NCI-H510A treated with DMSO at 0.1 percent for 48 hours (cell line): ENCODE results near the gene MYBPC2.
A peak's percentile ranks its signal among the peaks of the same experiment; 100 is the strongest.
"Not testable (repeated sequence)": the region's sequence is repeated elsewhere in the genome, so short reads cannot be mapped to it uniquely, and the experiment has no call there.

ENCODE experiments used
- DNase-seq: peaks from one replicate; lab custom pipeline; 2025; lab: John Stamatoyannopoulos, UW

Gene MYBPC2

DNA sequence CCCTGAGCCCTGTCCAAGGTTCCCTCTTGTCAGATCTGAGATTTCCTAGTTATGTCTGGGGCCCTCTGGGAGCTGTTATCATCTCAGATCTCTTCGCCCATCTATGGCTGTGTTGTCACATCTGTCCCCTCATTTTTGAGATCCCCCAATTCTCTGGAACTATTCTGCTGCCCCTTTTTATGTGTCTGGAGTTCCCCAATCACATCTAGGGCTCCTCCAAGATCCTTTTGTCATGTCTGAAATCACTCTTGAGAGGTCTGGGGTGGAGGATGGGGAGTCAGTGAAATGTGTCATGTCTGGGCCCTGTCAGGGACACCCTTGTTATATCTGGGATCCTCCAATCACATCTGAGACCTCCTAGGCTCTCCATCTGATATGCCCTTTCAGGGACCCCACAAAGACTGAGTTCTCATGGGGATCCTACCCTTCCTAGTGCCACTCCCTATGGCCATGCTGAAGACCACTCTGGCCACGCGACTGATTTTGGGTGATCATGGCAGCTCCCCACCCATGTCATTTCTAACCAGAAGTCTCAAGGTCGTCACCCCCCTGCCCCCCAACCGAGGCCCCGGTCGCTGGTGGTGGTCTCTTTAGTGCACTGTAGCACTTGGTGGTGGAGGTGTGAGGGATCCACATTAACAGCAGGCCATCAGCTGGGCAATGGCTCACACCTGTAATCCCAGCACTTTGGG is 3.8 kb upstream of the MYBPC2 start:
- no peak for DNase-seq

DNA sequence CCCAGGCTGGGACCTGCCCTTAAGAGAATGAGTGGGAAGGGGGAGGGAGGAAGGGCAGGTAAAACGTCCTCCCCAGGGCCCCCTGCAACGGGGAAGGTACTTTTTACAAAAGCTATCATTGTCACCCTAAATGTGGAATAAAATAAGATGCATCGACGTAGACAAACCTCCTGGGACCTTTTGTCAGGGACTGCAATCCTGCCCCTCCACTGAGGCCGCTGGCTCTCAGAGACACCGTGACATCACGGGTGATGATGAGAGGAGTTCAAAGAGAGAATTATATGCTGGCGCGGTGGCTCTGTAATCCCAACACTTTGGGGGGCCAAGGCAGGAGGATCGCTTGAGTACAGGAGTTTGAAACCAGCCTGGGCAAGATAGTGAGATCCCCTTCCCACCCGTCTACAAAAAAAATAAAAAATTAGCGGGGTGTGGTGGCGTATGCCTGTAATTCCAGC is 1.8 kb upstream of the MYBPC2 start:
- DNase-seq: no peak

DNA sequence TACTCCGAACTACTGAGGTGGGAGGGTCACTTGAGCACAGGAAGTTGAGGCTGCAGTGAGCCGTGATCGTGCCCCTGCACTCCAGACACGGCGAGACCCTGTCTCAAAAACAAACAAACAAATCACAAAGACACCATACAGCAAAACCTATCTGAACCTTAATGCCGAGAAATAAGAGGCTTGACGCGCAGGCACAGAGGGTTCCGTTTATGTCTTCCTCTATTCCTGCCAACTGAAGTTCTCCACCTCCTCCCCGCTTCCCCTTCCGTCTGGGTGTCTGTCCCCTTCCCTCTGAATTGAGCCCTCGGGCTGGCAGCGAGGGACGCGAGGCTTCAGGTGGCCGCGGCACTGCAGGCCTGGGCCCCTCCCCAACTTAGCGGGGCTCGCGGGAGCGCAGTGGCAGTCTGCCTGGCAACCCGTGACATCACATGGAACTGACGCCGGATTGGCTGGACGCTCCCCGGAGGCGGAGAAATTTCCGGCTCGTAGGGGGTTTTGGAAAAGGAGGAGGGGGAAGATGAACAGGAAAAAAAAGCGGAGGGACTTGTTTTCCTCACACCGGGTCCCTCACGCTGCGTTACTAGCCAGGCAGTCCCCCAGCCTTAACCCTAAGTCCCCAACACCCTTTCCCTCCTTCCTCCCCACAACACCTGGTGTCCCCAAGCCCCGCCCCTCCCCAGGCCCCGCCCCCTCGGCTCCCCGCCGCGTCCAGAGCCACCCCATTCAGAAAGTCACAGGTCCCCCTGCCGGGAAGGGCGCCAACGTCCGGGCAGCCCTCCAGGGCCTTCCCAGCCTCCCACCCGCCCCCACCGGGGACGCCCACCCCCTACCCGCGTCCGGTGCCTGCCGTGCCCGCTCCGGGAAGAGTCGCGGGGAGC is 1.1 kb upstream of the MYBPC2 start:
- peak; percentile 41 for DNase-seq

DNA sequence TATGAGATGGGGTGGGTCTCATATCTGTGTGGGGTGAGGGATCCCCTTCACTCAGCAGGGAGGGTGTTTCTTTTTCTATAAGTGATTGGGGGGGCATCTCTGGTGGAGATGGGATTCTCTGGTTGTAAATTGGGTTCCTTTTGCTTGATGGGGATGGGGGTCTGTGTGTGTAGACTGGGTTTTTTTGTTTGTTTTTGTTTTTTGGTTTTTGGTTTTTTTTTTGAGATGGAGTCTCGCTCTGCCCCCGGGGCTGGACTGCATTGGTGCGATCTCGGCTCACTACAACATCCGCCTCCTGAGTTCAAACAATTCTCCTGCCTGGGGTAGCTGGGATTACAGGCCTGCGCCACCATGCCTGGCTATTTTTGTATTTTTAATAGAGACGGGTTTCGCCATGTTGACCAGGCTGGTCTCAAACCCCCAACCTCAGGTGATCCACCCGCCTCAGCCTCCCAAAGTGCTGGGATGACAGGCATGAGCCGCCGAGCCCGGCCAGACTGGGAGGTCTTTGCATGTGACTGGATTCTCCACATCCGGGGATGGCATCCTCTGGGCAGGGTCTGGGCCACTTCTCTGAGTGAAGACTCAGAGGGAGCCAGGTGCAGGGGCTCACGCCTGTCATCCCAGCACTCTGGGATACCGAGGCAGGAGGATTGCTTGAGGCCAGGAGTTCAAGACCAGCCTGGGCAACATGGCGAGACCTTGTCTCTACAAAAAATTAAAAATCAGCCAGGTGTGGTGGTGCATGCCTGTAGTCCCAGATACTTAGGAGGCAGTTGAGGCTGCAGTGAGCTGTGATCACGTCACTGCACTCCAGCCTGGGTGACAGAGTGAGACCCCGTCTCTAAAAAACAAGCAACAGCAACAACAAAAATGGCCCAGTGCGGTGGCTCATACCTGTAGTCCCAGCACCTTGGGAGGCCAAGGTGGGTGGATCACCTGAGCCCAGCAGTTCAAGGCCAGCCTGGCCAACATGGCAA is 799 bp downstream of the MYBPC2 start:
- DNase-seq: no peak

DNA sequence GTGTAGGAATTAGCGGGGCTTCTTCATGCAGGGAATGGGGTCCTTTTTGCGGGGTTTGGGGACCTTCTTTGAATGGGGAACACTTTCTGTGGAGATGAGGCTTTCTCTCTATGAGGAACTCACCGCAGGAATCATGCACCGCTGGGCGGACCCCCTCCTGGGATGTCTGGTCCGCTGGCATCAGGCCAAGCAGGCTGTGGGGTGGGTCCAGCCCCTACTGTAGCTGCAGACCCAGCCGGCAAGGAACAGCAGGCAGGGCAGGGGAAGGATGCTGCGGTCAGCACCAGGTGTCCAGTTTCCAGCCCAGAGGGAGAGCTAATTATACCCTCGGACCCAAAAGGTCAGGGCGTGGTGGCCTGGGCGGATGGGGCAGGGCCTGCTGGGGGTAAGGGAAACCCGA is 1.8 kb downstream of the MYBPC2 start:
- no peak for DNase-seq

DNA sequence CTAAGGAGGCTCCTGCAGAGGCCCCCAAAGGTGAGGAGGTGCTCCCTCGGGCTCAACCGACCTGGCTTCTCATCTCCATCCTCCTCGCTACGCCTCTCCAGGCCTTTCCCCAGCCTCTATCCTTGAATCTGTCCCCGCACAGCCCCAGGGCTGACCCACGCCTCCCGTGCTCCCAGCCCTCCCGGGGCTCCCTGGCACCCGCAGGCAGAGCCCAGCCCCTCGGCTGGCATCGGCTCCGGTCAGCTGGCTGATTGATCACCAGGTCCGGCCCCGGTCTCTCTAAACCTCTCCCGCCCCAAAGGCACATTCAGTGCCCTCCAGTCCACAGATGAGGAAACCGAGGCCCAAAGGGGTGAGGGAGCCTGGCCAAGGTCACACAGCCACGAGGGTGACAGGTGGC is 2.5 kb downstream of the MYBPC2 start:
- DNase-seq: no peak

DNA sequence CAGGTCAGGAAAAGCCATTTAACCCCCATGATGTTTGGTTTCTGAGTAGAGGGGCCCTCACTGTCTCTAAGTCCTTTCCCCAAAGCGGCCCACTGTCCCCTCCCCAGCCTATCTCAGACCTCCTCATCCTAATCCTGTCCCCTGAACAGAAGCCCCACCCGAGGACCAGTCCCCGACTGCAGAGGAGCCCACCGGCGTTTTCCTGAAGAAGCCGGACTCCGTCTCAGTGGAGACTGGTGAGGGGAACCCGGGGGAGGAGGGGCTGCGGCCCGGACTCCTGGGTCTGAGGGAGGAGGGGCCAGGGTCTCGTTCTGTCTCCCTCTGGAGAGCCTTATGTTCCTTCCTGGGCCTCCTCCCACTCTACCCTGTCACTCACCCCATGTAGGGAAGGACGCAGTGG is 2.9 kb downstream of the MYBPC2 start:
- DNase-seq: no peak

DNA sequence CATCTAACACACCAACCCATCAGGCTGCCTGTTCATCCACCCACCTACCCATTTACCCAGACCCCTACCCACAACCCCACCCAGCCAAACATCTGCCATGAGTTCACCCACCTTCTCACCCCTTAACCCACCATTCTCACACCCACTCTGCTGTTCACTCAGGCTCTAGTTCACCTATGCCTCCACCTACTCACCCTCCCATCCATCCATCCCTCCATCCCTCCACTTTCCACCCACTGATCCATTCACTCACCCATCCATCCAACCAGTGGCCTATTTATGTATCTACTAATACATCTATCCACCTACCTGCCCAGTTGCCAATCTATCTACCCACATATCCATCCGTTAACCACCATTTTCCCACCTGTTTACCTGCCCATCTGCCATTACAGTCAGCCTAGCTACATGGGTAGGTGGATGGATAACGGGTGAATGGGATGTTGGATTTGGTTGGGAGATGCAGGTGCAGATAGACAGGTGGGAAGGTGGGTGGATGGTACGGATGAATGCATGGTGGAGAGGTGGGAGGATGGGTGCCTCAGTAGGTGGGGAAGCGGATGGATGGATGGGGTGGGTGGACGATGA is 5.3 kb downstream of the MYBPC2 start:
- no peak for DNase-seq

DNA sequence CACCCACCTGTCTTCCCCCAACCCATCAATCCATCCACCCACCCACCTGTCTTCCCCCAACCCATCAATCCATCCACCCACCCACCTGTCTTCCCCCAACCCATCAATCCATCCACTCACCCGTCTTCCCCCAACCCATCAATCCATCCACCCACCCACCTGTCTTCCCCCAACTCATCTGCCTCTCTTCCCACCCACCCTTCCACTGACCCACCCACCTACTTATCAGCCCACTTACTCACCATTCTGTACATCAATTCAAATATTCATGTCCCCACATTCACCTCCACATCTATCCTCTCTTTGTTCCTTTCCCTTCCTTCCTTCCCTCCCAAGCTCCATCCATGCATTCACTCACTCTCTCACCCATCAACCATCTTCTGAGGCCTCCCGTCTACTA is 6.4 kb downstream of the MYBPC2 start:
- not testable (repeated sequence) for DNase-seq

DNA sequence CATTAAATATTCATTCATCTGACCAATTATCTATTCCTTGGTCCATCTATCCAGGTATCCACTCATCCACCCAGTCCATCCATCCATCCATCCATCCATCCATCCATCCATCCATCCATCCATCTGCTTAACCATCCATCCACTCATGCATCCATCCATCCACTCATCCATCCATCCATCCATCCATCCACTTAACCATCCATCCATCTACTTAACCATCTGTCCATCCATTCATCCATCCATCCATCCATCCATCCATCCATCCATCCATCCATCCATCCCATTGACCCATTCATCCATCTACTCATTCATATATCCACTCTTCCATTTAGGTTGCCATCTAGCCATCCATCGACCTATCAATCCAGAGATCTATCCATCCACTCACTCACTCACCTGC is 11.4 kb downstream of the MYBPC2 start:
- no peak for DNase-seq

DNA sequence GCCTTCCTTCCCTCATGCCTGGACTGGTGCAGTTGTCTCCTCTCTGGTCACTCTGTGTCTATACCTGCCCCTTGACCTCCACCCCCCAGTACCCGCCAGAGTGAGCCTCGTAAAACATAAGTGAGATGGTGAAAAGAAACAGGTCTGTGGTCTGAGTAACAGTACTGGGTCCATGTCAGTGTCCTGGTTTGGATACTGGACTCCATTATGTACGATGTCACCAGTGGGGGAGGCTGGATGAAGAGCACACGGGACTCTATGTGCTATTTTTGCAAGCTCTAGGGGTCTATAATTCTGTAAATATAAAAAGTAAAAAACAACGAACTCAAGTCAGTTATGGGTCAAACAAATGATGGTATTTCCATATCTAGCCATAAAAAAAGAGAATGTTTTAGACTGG is 14.4 kb downstream of the MYBPC2 start:
- no peak for DNase-seq

DNA sequence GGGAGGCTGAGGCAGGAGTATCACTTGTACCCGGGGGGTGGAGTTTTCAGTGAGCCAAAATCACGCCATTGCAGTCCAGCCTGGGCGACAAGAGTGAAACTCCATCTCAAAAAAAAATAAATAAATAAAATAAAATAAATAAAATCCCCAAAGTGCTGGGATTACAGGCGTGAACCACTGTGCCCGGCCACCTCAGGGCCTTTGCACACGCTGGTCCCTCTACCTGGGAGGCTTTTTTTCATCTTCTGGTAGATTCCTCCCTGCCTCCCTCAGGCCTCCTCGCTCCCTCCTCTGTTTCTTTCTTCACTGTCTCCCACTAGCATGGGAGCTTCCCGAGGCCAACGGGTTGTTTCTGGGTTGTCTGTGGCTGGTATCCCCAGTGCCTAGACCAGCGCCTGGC is 15.1 kb downstream of the MYBPC2 start:
- no peak for DNase-seq

DNA sequence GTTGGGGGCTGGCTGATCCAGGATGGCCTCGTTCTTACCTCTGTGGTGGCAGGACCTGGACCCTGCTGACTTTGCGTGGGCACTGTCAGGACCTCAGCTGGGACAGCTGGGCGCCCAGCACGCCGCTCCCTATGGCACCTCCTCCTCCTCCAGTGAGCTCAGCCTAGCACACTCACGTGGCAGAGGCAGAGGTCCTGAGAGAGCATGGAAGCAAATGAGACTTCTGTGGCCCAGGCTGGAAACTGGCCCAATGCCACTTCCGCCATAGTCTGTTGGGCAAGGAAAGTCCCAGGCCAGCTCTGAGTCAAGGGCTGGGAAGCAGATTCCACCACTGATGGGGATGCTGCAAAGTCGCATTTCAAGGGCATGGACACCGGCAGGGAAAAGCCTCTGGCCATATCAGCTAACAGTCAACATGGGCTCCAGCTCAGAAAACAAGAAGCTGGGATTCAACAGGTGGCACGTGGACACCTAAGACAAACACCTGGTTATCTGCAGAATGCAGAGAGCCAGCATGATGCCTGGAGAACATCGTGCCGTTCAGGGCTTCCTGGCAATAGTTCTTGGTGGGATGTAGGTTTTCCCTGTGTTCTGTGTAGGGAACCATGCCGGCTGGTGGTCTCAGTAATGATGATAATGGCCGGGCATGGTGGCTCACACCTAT is 16.7 kb downstream of the MYBPC2 start:
- DNase-seq: no peak

DNA sequence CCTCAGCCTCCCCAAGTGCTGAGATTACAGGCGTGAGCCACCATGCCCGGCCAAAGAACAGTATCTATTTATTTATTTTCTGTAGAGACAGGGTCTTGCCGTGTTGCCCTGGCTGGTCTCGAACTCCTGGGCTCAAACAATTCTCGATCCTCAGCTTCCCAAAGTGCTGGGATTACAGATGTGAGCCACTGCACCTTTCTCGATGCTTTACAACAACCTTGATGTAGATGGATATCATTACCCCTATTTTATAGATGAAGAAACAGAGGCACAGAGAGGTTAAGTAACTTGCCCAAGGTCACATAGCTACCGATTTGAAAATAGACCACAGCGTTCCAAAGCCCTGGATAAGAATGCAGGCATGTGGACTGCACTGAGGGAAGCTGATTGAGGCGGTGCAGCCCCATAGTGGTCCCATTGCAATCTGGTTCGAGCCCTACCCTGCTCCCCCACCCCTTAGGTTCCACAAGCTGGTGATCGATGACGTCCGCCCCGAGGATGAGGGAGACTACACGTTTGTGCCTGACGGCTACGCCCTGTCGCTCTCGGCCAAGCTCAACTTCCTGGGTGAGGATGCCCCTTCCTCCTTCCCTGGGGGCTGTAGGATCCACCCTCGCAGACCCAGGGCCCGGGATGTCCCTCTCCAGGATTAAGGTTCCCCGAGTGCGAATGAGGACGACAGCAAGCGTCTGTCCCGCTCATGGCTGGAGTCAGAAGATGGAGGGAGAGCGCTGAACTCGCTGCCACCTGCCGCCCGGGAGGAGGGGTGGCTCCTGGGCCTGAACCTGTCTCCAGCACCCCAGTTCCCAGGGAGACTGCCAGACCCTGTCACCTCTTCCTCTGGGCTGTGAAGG is 17.9 kb downstream of the MYBPC2 start:
- DNase-seq: no peak

DNA sequence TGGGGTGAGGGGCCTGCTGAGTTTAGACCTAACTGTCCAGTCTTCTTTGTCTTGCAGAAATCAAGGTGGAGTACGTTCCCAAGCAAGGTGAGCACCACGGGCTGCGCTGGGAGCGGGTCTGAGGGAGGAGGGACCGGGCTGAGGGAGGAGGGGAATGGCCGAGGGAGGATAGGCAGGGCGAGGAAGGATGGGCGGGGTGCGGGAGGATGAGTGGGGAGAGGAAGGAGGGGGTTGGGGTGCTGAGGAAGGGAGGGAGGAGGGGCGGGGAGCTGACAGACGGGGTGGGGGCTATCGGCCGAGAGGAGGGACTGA is 18.5 kb downstream of the MYBPC2 start:
- no peak for DNase-seq

DNA sequence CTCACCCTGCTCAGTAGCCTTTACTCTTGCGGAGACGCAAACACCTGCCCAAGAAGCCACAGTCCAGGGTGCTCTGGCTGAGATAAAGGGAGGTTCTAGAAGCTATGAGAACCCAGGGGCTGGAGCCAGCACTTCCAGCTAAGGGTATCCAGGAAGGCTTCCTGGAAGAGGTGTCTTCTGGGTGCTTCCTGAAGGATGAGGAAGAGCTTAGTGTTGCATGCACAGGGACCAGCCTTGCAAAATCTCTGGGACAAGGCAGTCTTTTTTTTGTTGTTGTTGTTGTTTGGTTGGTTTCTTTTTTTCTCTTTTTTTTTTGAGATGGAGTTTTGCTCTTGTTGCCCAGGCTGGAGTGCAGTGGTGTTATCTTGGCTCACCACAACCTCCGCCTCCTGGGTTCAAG is 20.6 kb downstream of the MYBPC2 start:
- no peak for DNase-seq

DNA sequence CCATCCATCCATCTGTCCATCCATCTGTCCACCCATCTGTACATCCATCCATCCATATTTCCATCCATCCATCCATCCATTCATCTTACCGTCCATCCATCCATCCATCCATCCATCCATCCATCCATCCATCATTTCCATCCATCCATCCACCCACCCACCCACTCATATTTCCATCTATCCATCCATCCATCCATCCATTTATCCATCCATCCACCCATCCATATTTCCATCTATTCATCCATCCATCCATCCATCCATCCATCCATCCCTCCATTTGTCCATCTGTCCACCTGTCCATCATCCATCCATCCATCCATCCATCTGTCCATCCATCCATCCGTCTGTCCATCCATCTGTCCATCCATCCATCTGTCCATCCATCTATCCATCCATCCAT is 23.3 kb downstream of the MYBPC2 start:
- DNase-seq: no peak

DNA sequence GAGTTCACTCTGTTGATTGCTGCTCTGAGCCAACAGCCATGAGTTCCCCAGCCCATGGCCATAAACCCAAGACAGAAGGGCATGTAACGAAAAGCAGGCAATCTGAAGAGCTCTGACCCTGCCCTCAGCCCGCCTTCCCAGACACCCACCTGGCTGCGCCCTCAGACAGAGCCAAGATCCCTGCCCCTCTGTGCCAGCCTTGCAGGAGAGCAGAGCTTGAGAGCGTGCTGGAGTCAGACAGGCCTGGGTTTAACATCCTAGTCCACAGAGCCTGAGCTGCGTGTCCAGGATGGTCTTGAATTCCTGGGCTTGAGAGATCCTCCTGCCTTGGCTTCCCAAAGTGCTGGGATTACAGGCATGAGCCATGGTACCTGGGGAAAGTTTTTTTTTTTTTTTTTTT is 24.6 kb downstream of the MYBPC2 start:
- DNase-seq: no peak

DNA sequence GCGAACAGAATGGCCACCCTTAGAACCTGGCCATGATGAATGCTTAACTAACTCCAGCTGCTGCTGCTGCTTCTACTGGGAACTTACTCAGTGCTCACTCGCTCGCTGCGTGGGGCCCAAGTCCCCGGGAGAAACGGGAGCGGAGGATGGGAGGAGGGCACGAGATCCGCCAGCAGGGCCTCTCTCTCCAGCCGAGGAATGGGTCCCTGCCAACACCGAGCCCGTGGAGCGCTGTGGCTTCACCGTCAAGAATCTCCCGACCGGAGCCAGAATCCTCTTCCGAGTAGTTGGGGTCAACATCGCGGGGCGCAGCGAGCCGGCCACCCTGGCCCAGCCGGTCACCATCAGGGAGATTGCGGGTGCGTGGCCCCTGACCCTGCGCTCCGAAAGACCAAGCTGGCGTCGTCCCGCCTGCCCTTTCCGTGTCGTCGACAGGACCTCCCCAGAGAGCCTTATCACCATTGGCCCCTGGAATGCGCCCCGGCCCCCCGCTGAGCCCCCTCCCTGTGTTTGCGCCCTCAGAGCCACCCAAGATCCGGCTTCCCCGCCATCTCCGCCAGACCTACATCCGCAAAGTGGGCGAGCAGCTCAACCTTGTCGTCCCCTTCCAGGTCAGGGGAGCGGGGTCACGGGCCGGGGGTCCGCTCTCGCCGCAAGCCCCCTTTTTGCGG is 25.8 kb downstream of the MYBPC2 start:
- DNase-seq: no peak

DNA sequence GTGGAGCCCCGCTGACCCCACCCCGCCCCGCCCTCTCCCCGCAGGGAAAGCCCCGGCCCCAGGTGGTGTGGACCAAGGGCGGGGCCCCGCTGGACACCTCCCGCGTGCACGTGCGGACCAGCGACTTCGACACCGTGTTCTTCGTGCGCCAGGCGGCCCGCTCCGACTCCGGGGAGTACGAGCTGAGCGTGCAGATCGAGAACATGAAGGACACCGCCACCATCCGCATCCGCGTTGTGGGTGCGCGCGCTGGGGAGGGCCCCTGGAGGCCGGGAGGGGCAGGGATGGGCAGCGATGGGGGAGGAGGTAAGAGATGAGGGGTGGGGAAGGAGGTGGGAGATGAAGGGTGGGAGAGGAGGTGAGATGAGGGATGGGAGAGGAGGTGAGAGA is 26.4 kb downstream of the MYBPC2 start:
- no peak for DNase-seq
